Right lobe of liver (tissue), 6 donors: Measurements from ENCODE around the gene NMNAT2. TPM values are rescaled to one million over a fixed set of nuclear protein-coding genes. Genes with fewer than 3 reads are reported as not detected.

Source experiments
- ATAC-seq, 4 donors: fragments of 200-7000 bp; cut with Tn5 transposase; one replicate each; pipeline ENCODE4 v1.9.1; 2020; ENCODE audit warnings: mild to moderate bottlenecking in 4 of 4, moderate library complexity in 4 of 4
- DNase-seq, 3 donors: peaks; one replicate each; pipeline ENCODE4 v3.0.0-alpha.2; 2020
- H3K27ac ChIP-seq, 3 donors: fragments of 200-600 bp; one replicate each; pipeline ENCODE4 v1.8.0; 2022
- H3K27me3 ChIP-seq, 2 donors: fragments of 200-600 bp; one replicate each; pipeline ENCODE4 v1.8.0; 2022
- H3K36me3 ChIP-seq, 4 donors: fragments of 200-600 bp; sonication (generic) in 1 of 4; one replicate each; pipeline versions ENCODE4 v1.5.1 to v1.8.0; 2017 to 2022; ENCODE audit warnings: control low read depth in 1 of 4
- H3K4me1 ChIP-seq, 4 donors: fragments of 200-600 bp; sonication (generic) in 1 of 4; one replicate each; pipeline versions ENCODE4 v1.5.1 to v1.8.0; 2017 to 2022; ENCODE audit warnings: control low read depth in 1 of 4
- H3K4me3 ChIP-seq, 3 donors: fragments of 200-600 bp; one replicate each; pipeline ENCODE4 v1.8.0; 2022
- H3K9me3 ChIP-seq, 4 donors: fragments of 200-600 bp; sonication (generic) in 1 of 4; one replicate each; pipeline versions ENCODE4 v1.5.1 to v1.8.0; 2017 to 2022; ENCODE audit warnings: control low read depth in 1 of 4
- CTCF ChIP-seq, 4 donors: fragments of 200-600 bp in 3 of 4; fragments of 450-650 bp in 1 of 4; IDR thresholded peaks; one replicate each; pipeline versions ENCODE4 v1.5.1 to v1.8.0; 2016 to 2022; ENCODE audit warnings: antibody characterized with exemption in 4 of 4, mild to moderate bottlenecking in 2 of 4
- POLR2A ChIP-seq: fragments of 450-650 bp; IDR thresholded peaks from one replicate; pipeline ENCODE4 v1.6.1; 2017; ENCODE audit warnings: antibody characterized with exemption, mild to moderate bottlenecking
- WGBS: methylation state at CpG from one replicate; pipeline ENCODE4 v1.1.6; 2018; ENCODE audit warnings: low coverage, low lambda C conversion rate; ENCODE audit not compliant: insufficient coverage; ENCODE audit errors: missing lambda C conversion rate; 5-methylcytosine and 5-hydroxymethylcytosine counted together
- intact Hi-C, 2 donors: fragments of 100-400 bp; cut with DNase I; formaldehyde crosslinking; loops; one replicate each; pipeline versions ENCODE4 v1.11.2 to v1.14.1; 2022
- total RNA-seq, 6 experiments: library from RNA; depleted of rRNA in 2 of 6; stranded (reverse); fragments of >200 nt in 2 of 6; fragmentation: NEBNext Ultra II Directional in 3 of 6; extraction: Animal tissue kit (Norgen Biotek cat#: 25700) in 3 of 6; gene quantifications; one replicate each; pipeline versions ENCODE4 v1.1.0 to v1.2.4, GENCODE V29; 2016 to 2023
- donor health status: DM: no; HTN: yes; CAD: no.
- donor health status: DM: no; HTN: no; CAD: no.
- donor health status: DM: no; HTN: no; CAD: no.
- donor health status: DM: no; HTN: yes; CAD: no.
- donor health status: DM: no; HTN: yes; CAD: no.

Gene NMNAT2
- total RNA-seq, 6 experiments from 2014 or later, result 0.06 to 0.07 (median 0.06) TPM; not detected in 3

- Histone ChIP-seq H3K27me3 (no peaks in the 10 kb centered on the region), H3K9me3 (no peaks in the 10 kb centered on the region), H3K27ac (no peak overlapping the region), H3K36me3 (no peaks in the 10 kb centered on the region), H3K4me1 (no peaks in the 10 kb centered on the region), H3K4me3 (no peak overlapping the region)
- ATAC-seq (no peak), DNase-seq (no peak)
- TF ChIP-seq CTCF (IDR thresholded peaks at IDR 0.05) (no peak), POLR2A (no peak)
- WGBS, result 50% methylated on average over 4 of the region's 4 CpGs
- intact Hi-C loops, result no loop called here
Measured at GRCh38 chr1:183240526-183240825, 177.7 kb downstream of the NMNAT2 start.

GRCh38 chr1:183239793-183240525, 178.2 kb downstream of the NMNAT2 start:
- 68% methylated on average over 6 of the region's 8 CpGs for WGBS
- no peak overlapping the region for H3K4me3 ChIP-seq
- no peaks in the 10 kb centered on the region for H3K4me1 ChIP-seq
- no peaks in the 10 kb centered on the region for H3K27me3 ChIP-seq
- H3K9me3 ChIP-seq, result no peaks in the 10 kb centered on the region
- H3K36me3 ChIP-seq, result no peaks in the 10 kb centered on the region
- ATAC-seq, result no peak
- H3K27ac ChIP-seq, result no peak overlapping the region
- intact Hi-C loops, result no loop called here
- TF ChIP-seq CTCF (IDR thresholded peaks at IDR 0.05) (no peak), POLR2A (no peak)
- DNase-seq, result no peak

- intact Hi-C loops, result no loop called here
- no peak for DNase-seq
- ATAC-seq, result no peak
- WGBS, result 67% methylated on average over 7 of the region's 7 CpGs
- H3K4me3 ChIP-seq, result no peak overlapping the region
- no peaks in the 10 kb centered on the region for H3K9me3 ChIP-seq
- no peaks in the 10 kb centered on the region for H3K36me3 ChIP-seq
- H3K27me3 ChIP-seq, result no peaks in the 10 kb centered on the region
- TF ChIP-seq POLR2A (no peak), CTCF (IDR thresholded peaks at IDR 0.05) (no peak)
- no peak overlapping the region for H3K27ac ChIP-seq
- H3K4me1 ChIP-seq, result no peaks in the 10 kb centered on the region
Measured at GRCh38 chr1:183239220-183239742, 178.9 kb downstream of the NMNAT2 start.

GRCh38 chr1:183238071-183238470, 180.1 kb downstream of the NMNAT2 start:
- H3K27me3 ChIP-seq, result no peaks in the 10 kb centered on the region
- 73% methylated on average over 2 of the region's 2 CpGs for WGBS
- ATAC-seq (no peak), DNase-seq (no peak)
- no peaks in the 10 kb centered on the region for H3K4me1 ChIP-seq
- no peak for TF ChIP-seq POLR2A
- no peak for TF ChIP-seq CTCF (IDR thresholded peaks at IDR 0.05)
- H3K36me3 ChIP-seq, result no peaks in the 10 kb centered on the region
- no peak overlapping the region for H3K27ac ChIP-seq
- intact Hi-C loops, result no loop called here
- no peak overlapping the region for H3K4me3 ChIP-seq
- no peaks in the 10 kb centered on the region for H3K9me3 ChIP-seq
